Measurements from ENCODE around the gene SUCLG2.

The SUCLG2 gene

DNA sequence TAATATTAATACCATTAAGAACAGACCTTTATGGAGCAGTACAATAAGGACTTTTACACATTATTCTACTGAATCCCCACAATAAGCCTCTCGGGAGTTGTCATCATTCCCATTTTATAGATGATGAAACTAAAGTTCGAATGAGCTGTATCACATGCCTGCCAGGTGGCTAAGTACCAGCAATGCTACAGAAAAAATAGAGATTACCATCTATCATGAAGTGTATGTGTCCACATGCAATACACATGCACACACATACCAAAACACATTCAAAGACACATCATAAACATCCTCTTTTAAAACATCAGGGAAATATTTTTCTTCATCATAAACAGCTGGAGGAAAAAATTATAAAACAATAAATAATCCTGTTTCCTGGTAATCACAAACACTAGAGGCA, 136.6 kb downstream of the SUCLG2 start:
- no peak for DNase-seq (ENCODE audit: low spot score)
- FAIRE-seq, result no peak

- FAIRE-seq, result no peak
Observed at GRCh38 chr3:67516496-67516895, 137.9 kb downstream of the SUCLG2 start.

GRCh38 chr3:67515778-67516177, 138.6 kb downstream of the SUCLG2 start:
- DNase-seq (ENCODE audit: low spot score) (no peak), FAIRE-seq (no peak)

More at GRCh38 chr3:67516496-67516895, 137.9 kb downstream of the SUCLG2 start:
- no peak for DNase-seq (ENCODE audit: low spot score)

GRCh38 chr3:67509471-67510075, 144.8 kb downstream of the SUCLG2 start:
- FAIRE-seq (no peak), DNase-seq (ENCODE audit: low spot score) (no peak)

DNA sequence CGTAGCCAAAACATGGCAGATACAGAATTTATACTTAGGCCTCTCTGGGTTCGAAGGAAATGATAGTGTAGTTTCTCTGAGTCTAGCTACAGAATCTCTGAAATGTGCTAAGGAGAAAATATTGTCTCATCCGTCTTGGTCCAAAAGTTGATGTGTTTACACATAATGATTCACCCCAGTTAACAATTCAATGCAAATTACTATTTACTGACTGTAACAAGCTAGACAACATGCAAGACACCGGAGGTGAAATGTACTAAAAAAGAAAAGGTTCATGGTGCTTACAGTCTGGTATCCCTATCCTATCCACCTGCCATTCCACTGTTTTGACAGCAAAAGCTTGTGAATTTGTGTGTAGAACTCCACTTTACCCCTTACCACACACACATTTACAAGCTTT, 146.8 kb downstream of the SUCLG2 start:
- DNase-seq (ENCODE audit: low spot score) (no peak), FAIRE-seq (no peak)

DNA sequence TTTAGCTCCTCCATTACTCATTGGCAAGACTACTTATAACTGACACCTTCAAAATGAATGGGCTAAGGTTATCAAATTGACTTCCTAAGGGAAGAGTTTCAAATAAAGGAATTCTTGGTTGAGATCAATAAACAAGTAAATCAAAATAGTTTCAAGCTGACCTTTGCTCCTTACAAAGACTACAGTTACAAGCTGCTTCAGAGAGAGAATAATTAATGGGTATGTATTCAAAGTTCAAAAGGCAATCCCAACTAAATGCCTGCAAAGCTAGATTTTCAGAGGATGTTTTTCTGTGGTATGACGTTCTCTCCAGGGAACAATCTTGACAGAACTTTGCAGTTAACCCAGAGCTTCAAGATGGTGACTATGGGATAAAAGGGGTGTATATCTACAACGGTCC, 153.7 kb downstream of the SUCLG2 start:
- FAIRE-seq (no peak), DNase-seq (ENCODE audit: low spot score) (no peak)

- FAIRE-seq (no peak), DNase-seq (ENCODE audit: low spot score) (no peak)
Observed at GRCh38 chr3:67497746-67498145, 156.7 kb downstream of the SUCLG2 start.

DNA sequence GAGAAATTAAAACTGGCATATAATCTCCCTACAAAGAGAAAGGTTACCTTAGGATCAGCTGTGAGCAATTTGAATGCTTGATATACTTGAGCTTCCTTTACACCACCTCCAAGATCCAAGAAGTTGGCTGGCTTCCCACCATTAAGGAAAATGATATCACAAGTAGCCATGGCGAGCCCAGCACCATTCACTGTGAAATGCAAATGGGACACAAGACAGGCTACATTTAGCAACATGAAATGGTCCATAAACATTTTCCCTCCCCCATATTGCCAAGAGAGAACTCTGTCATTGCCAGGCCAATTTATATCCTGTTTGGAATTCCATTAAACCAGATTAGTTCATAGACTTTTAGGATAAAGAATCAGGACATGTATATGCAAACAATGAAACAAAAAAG, 158.7 kb downstream of the SUCLG2 start:
- no peak for FAIRE-seq

GRCh38 chr3:67493808-67494207, 160.6 kb downstream of the SUCLG2 start:
- FAIRE-seq (no peak), DNase-seq (ENCODE audit: low spot score) (no peak)

More for the DNA sequence above, 158.7 kb downstream of the SUCLG2 start:
- no peak for DNase-seq (ENCODE audit: low spot score)

- DNase-seq (ENCODE audit: low spot score) (no peak), FAIRE-seq (no peak)
Observed at GRCh38 chr3:67490658-67491057, 163.8 kb downstream of the SUCLG2 start.

DNA sequence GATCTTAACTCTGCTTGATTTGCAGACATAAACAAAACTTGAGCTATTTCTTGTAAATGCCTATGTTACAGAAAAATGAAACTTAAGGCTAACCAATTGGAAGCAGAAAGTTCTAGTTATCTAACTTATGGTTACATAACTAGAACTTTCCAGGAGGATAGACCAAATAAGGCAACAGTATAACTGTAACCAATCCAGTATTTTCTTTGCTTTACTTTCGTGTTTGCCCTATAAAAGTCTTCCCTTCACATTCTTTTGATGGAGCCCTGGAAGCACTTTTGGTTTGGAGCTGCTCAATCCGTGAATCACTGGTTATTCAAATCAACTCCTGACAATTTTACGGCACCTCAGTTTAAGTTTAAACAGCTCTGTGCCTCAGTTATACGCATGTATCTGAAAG, 164.6 kb downstream of the SUCLG2 start:
- FAIRE-seq, result no peak

GRCh38 chr3:67487564-67488114, 166.8 kb downstream of the SUCLG2 start:
- FAIRE-seq (no peak), DNase-seq (ENCODE audit: low spot score) (no peak)

More for the DNA sequence above, 164.6 kb downstream of the SUCLG2 start:
- DNase-seq (ENCODE audit: low spot score), result no peak

GRCh38 chr3:67486883-67487282, 167.5 kb downstream of the SUCLG2 start:
- DNase-seq (ENCODE audit: low spot score) (no peak), FAIRE-seq (no peak)

GRCh38 chr3:67484085-67484484, 170.3 kb downstream of the SUCLG2 start:
- no peak for FAIRE-seq
- no peak for DNase-seq (ENCODE audit: low spot score)

DNA sequence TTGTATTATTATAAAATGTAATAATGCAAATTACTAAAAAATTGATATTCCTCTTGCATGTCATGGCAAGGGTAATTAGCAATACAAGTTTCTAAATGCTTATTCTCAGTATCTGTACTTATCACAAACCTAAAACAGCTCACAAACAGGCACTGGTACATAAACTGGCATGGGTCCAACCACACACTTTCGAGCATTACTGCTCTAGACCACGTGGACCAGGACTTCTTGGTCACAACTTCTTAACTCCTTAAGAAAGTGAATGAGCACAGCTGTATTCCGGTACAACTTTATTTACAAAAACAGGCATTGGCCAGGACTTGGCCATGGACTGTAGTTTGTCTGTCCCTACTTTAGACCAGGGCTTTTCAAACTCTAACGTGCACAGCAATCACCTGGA, 173.3 kb downstream of the SUCLG2 start:
- DNase-seq (ENCODE audit: low spot score) (no peak), FAIRE-seq (no peak)

DNA sequence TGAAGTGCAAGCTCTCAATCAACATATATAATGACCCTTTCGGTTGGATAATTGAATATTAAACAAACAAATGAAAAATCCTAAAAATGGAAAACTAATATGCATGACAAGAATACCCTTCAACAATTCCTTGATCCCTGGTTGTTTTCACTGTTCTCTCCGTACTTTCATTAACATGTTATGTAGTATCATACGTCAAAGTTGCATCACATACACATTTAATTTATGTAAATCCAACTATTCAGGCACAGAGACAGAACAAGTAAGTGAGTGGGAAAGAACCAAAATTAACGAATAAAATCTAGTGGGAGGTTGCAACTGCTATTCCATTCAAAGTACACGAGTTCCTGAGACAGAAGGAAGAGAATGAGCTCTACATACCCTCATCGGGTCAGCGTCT, 176.0 kb downstream of the SUCLG2 start:
- DNase-seq (ENCODE audit: low spot score) (no peak), FAIRE-seq (no peak)

- DNase-seq (ENCODE audit: low spot score) (no peak), FAIRE-seq (no peak)
Observed at GRCh38 chr3:67474311-67474710, 180.1 kb downstream of the SUCLG2 start.

DNA sequence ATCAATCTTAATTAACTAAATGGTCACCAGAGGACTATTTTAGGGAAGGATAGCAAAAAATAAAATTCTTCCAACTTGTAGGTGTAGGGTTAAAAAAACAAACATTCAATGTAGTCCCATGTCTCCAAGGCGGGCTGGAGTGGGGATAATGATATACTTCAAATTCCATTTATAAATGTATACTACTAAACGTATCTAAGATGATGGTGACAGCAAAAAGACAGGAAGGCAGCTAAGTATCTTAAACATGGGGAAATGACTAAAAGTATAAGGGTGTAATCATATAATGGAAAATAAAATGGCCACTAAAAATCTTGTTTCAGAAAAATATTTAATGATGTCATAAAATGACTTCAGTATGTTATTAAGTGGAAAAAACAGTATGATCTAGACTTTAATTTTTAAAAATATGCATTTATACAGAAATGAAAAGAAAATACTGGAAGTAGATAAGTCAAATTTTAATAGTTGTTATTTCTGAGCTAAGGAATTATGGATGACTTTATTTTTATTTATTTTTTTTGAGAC, 181.7 kb downstream of the SUCLG2 start:
- DNase-seq (ENCODE audit: low spot score), result no peak
- FAIRE-seq, result no peak

- DNase-seq (ENCODE audit: low spot score), result no peak
- no peak for FAIRE-seq
Observed at GRCh38 chr3:67470207-67470606, 184.2 kb downstream of the SUCLG2 start.

- FAIRE-seq, result peak; percentile 83
- DNase-seq (ENCODE audit: low spot score), result peak; percentile 84
Observed at GRCh38 chr3:67468511-67468910, 185.9 kb downstream of the SUCLG2 start.

DNA sequence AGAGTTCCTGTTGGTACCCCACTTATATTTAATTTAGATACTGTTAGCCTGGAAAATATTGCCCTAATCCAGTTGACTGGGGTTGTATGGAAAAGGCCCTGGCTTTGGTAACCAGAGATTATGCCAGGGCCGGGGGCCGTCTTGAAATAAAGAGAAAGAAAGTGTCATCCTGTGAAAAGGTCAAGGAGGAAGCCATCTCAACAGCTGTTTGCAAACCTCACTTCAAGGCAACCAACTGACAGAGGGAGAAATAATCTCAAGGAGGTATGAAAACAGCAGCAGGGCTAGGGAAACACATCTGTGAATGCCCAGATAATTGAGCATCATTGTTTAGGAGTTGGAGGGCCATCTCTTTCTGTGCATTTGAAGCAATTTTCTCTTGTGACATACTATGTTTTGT, 190.8 kb downstream of the SUCLG2 start:
- no peak for FAIRE-seq

DNA sequence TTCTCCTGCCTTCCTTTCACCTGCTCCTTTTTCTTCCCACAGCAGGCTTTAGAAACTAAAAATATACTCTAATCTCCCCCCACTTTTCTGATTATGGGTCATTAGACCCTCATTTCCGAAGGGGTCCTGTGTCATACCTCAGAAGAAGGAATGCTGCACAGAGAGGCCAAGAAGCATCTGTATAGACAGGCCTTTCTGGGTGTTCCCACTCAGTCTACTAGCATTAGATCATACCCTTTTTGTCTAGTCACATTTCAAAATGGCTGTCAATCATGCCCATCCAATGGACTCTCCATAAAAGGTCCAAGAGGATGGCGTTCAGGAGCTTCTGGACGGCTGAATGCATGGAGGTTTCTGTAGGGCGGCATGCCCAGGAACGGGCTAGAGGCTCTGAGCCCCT, 192.2 kb downstream of the SUCLG2 start:
- no peak for DNase-seq (ENCODE audit: low spot score)
- FAIRE-seq, result no peak

More for the DNA sequence above, 190.8 kb downstream of the SUCLG2 start:
- no peak for DNase-seq (ENCODE audit: low spot score)

GRCh38 chr3:67461667-67462142, 192.7 kb downstream of the SUCLG2 start:
- FAIRE-seq (no peak), DNase-seq (ENCODE audit: low spot score) (peak; percentile 33)
